ENCODE measurements around the gene TRAPPC4. TPM values are rescaled to one million over a fixed set of nuclear protein-coding genes. Genes with fewer than 3 reads are reported as not detected.
"Not testable (repeated sequence)": the region's sequence is repeated elsewhere in the genome, so short reads cannot be mapped to it uniquely, and the experiment has no call there.

Gene TRAPPC4
- 102 and 110 TPM in 2 replicates for total RNA-seq (2014; rRNA removed; shearing (Covaris generic))

- DNase-seq (ENCODE audit: low read depth), result peak; percentile 96
These were observed at the start of gene TRAPPC4, which contains the start of gene RPS25 for GRCh38 chr11:119018074-119018938. TSS of gene TRAPPC4 (plus strand) at chr11:119018766. CDS start at chr11:119018796, 30 bp downstream. TSS of gene RPS25 (minus strand) at chr11:119018343. CDS start at chr11:119018284, 59 bp downstream.

GRCh38 chr11:118969508-118969907 lies 49.1 kb upstream of the TRAPPC4 start:
- not testable (repeated sequence) for DNase-seq (ENCODE audit: low read depth)

GRCh38 chr11:118971646-118972045 lies 46.9 kb upstream of the TRAPPC4 start, which contains the start of gene FOXR1:
TSS of gene FOXR1 (plus strand) at chr11:118971761. CDS start at chr11:118971932, 171 bp downstream.
- DNase-seq (ENCODE audit: low read depth), result no peak

DNA sequence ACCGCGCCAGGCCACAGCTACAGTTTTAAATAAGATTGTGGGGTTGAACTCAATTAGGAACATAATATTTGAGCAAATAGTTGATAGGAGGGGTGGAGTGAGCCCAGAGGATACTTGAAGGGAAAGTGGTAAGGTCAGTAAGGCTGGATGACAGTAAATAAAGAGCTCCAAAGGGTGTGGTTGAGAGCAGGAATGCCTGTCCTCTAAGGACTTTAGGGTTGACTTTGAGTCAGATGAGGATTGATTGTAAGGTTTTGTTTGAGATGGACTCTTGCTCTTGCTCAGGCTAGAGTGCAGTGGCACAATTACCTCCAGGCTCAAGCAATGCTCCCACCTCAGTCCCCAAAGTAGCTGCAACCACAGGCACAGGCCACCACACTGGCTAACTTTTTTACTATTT lies 44.6 kb upstream of the TRAPPC4 start:
- no peak for DNase-seq (ENCODE audit: low read depth)

- peak; percentile 15 for DNase-seq (ENCODE audit: low read depth)
These were observed 42.5 kb upstream of the TRAPPC4 start for GRCh38 chr11:118975771-118976709.

DNA sequence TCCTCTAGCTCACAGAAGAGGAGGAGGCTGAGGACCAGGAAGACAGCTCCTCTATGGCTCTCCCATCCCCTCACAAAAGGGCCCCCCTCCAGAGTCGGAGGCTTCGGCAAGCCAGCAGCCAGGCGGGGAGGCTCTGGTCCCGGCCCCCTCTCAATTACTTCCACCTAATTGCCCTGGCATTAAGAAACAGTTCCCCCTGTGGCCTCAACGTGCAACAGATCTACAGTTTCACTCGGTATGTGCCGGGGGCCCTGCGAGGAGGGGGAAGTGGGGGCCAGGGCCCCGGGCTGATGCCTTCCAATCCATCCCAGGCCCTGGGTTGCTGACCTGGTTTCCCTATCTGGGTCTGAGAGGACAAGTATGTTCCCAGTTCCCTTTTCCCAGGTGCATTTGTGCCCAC lies 39.1 kb upstream of the TRAPPC4 start:
- DNase-seq (ENCODE audit: low read depth), result no peak

DNA sequence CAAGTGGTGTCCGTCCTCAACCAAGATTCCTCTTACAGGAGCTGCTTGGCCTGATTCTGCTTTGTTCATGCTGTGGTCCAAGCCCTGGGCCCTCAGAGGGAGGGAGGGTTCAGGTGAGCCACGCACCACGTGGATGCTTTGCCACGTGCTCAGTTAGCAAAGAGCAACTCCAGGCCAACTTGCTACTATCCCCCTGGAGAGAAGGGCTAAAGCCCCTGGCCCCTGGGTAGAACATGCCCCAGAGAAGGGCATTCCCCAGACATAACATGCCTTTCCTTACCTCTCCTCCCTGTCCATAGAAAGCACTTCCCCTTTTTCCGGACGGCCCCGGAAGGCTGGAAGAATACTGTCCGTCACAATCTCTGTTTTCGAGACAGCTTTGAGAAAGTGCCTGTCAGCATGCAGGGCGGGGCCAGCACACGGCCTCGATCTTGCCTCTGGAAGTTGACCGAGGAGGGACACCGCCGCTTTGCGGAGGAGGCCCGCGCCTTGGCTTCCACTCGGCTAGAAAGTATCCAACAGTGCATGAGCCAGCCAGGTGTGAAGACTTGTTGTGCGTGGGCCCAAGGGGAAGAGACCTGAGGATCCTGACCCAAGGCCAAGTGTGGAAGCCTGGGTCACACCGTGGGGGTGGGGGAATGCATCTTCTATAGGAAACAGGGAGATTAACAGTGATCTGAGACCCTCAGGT lies 38.2 kb upstream of the TRAPPC4 start:
- no peak for DNase-seq (ENCODE audit: low read depth)

GRCh38 chr11:118984337-118984736 lies 34.2 kb upstream of the TRAPPC4 start:
- not testable (repeated sequence) for DNase-seq (ENCODE audit: low read depth)

GRCh38 chr11:118984825-118985224 lies 33.7 kb upstream of the TRAPPC4 start:
- no peak for DNase-seq (ENCODE audit: low read depth)

DNA sequence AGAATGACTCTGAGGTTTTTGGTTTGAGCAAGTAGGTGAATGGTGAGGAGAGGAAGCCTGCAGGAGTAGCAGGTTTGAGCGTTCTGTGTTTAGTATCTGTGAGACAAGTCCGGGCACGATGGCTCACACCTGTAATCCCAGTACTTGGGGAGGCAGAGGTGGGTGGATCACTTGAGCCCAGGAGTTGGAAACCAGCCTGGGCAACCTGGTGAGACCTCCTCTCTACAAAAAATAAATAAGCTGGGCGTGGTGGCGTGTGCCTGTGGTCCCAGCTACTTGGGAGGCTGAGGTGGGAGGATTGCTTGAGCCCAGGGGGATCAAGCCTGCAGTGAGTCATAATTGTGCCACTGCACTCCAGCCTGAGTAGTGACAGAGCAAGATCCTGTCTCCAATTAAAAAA lies 30.3 kb upstream of the TRAPPC4 start:
- DNase-seq (ENCODE audit: low read depth), result peak; percentile 28

DNA sequence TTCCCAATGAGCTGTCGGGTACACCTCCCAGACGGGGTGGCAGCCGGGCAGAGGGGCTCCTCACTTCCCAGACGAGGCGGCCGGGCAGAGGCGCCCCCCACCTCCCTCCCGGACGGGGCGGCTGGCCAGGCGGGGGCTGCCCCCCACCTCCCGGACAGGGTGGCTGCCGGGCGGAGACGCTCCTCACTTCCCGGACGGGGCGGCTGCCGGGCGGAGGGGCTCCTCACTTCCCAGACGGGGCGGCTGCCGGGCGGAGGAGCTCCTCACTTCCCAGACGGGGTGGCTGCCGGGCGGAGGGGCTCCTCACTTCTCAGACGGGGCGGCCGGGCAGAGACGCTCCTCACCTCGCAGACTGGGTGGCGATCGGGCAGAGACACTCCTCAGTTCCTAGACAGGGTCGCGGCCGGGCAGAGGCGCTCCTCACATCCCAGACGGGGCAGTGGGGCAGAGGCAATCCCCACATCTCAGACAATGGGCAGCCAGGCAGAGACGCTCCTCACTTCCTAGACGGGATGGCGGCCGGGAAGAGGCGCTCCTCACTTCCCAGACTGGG lies 27.0 kb upstream of the TRAPPC4 start:
- DNase-seq (ENCODE audit: low read depth), result not testable (repeated sequence)

DNA sequence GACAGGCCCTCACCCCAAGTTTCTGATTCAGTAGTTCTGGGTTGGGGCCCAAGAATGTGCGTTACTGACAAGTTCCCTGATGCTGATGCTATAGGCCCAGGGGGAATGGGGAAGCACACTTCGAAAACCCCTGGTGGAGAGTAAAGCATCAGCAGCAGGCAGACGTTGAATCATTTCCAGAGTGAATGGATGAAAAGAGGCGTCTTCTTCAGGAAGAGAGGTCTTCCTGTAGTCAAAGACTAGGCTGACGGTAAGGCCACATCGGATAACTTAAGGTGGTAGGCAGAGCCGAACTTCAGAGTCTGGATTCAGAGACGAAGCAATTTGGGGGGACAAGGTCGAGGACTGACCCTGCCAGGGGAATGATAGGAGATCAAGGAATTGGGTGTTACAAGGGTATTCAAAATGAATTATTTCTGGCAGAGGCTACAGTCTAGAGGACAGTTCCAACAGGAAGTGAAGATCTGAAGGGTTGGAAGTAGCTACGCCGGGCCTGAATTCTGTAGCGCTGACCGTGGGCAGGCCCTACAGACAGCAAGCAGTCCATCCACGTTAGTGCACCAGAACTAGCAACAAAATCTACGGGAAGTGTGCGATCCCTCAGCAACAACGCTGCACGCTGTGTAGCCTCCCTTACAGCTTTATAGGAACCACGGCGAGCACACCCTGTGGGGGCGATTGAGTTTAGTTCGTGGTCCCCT lies 21.5 kb upstream of the TRAPPC4 start:
- DNase-seq (ENCODE audit: low read depth), result no peak

- peak; percentile 88 for DNase-seq (ENCODE audit: low read depth)
These were observed 20.8 kb upstream of the TRAPPC4 start, which contains the start of gene CENATAC for GRCh38 chr11:118997627-118998387. TSS of gene CENATAC (plus strand) at chr11:118998138. CDS start at chr11:118998198, 60 bp downstream.

DNA sequence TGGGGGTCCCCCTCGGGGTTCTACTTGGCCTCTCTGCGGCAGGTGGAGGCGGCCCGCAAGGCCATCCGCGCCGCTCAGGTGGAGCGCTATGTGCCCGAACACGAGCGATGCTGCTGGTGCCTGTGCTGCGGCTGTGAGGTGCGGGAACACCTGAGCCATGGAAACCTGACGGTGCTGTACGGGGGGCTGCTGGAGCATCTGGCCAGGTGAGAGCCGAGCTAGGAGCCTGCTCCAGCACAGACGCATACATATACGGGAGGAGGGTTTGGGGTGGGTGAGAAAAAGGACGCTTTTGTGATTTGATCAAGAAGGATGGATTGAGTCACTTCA lies 20.2 kb upstream of the TRAPPC4 start:
- DNase-seq (ENCODE audit: low read depth), result no peak

DNA sequence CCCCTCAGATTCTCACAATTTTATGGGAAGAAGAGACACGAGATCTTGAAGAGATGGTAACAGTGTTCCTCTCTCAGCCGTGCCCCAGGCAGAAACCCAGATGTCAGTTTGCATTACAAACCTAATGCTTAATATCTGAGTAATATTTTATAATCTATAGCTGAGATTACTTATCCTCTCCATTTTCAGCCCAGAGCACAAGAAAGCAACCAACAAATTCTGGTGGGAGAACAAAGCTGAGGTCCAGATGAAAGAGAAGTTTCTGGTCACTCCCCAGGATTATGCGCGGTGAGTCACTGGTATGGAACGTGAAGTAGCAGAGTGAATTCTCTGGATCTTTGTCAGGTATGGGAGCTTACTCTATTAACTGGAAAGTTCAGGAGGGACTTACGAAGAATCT lies 19.7 kb upstream of the TRAPPC4 start:
- DNase-seq (ENCODE audit: low read depth), result peak; percentile 81

- DNase-seq (ENCODE audit: low read depth), result no peak
These were observed 17.7 kb upstream of the TRAPPC4 start for GRCh38 chr11:119000906-119001305.

GRCh38 chr11:119006656-119007055 lies 11.9 kb upstream of the TRAPPC4 start:
- DNase-seq (ENCODE audit: low read depth), result no peak

DNA sequence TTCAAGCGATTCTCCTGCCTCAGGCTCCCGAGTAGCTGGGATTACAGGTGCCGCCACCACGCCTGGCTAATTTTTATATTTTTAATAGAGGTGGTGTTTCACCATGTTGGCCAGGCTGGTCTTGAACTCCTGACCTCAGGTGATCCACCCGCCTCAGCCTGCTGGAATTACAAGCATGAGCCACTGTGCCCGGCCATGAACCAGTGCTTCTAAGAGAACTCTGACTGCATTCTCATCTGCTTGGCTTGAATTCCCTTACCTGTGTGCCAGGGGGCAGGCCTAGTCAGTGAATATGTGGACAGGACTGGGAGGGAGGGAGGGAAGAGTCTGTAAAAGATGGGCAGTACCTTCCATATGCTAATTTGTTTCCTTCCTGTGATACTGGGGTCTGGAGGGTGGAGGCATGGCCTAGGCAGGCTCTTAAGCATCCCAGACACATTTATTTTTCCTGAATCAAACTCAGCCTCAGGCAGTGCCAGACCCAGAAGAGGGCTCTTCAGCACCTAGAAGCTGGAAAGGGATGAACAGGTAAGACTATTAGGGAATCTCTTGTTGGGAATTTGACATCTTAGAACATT lies 7.0 kb upstream of the TRAPPC4 start:
- DNase-seq (ENCODE audit: low read depth), result no peak

DNA sequence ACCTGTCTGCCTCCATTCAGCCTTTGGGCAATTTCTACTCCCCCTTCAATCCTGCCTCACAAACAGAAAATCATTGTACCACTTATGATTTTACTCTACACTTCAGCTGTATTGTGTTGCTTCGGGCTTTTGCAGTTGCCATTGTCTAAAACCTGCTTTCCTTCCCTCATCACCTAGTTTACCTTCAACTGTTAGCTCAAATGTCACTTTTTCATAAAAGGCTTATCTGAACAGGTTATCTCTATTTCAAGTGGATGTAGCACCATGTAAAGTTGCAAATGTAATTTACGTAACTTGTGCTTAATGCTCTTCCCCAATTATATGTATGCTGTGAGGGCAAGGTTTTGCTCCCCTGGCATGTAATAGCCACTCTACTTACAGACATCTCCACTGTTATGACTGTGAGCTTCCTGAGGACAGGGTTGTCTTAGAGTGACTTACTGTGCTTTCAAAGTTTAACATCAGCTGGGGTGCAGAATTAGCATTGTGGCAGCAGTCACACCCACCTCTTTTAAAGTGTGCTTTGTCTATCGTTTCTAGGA lies 5.9 kb upstream of the TRAPPC4 start:
- DNase-seq (ENCODE audit: low read depth), result no peak

Measured in Daoy (cell line).